Mesothelial cell of epicardium (in vitro differentiated cells): Measurements from ENCODE around the gene GSN. TPM values are rescaled to one million over a fixed set of nuclear protein-coding genes. Genes with fewer than 3 reads are reported as not detected.

Experiments
- DNase-seq, 2 experiments: peaks; one replicate each; pipeline ENCODE4 v3.0.0; 2021; ENCODE audit warnings: low spot score in 2 of 2; ENCODE audit not compliant: unreplicated experiment in 2 of 2
- H3K27ac Mint-ChIP-seq: 2 replicates; pipeline ENCODE4 v1.8.0; 2021; ENCODE audit warnings: mixed read lengths
- H3K27me3 Mint-ChIP-seq: 2 replicates; pipeline ENCODE4 v1.8.0; 2021; ENCODE audit warnings: low read depth, mixed read lengths
- H3K36me3 Mint-ChIP-seq: 2 replicates; pipeline ENCODE4 v1.8.0; 2021; ENCODE audit warnings: mixed read lengths
- H3K4me1 Mint-ChIP-seq: 2 replicates; pipeline ENCODE4 v1.8.0; 2021; ENCODE audit warnings: mixed read lengths
- H3K4me3 Mint-ChIP-seq: 2 replicates; pipeline ENCODE4 v1.8.0; 2021; ENCODE audit warnings: mild to moderate bottlenecking, moderate library complexity, mixed read lengths
- H3K9me3 Mint-ChIP-seq: 2 replicates; pipeline ENCODE4 v1.8.0; 2021; ENCODE audit warnings: mixed read lengths
- CTCF ChIP-seq: fragments of 200-600 bp; sonication (generic); IDR thresholded peaks from one replicate; pipeline ENCODE4 v1.5.0; 2021; ENCODE audit warnings: antibody characterized with exemption; ENCODE audit not compliant: unreplicated experiment
- total RNA-seq: library from RNA; stranded (reverse); gene quantifications from 3 replicates; pipeline ENCODE4 v1.2.1, GENCODE V29; 2021

The GSN gene
- total RNA-seq, 1 donor from 2014 or later, result 114 TPM

GRCh38 chr9:121319383-121319780 lies 51.4 kb downstream of the GSN start:
- Mint-ChIP-seq H3K27me3 (no peaks in the 10 kb centered on the region), H3K4me3 (no peak overlapping the region), H3K4me1 (no peaks in the 10 kb centered on the region), H3K27ac (no peak overlapping the region), H3K9me3 (peaks cover 4% of the 10 kb centered on the region), H3K36me3 (peaks cover 27% of the 10 kb centered on the region)
- DNase-seq, result no peak
- no peak for TF ChIP-seq CTCF

GRCh38 chr9:121321016-121321503 lies 53.1 kb downstream of the GSN start:
- no peak overlapping the region for H3K27ac Mint-ChIP-seq
- peaks cover 30% of the 10 kb centered on the region for H3K36me3 Mint-ChIP-seq
- peaks cover 4% of the 10 kb centered on the region for H3K9me3 Mint-ChIP-seq
- H3K4me3 Mint-ChIP-seq, result no peak overlapping the region
- no peak for DNase-seq
- H3K4me1 Mint-ChIP-seq, result no peaks in the 10 kb centered on the region
- H3K27me3 Mint-ChIP-seq, result no peaks in the 10 kb centered on the region
- no peak for TF ChIP-seq CTCF

GRCh38 chr9:121322037-121322736 lies 54.2 kb downstream of the GSN start:
- Mint-ChIP-seq H3K4me1 (no peaks in the 10 kb centered on the region), H3K9me3 (peaks cover 4% of the 10 kb centered on the region), H3K27me3 (no peaks in the 10 kb centered on the region), H3K27ac (no peak overlapping the region), H3K4me3 (no peak overlapping the region), H3K36me3 (peaks cover 29% of the 10 kb centered on the region)
- no peak for TF ChIP-seq CTCF
- no peak for DNase-seq

- Mint-ChIP-seq H3K4me3 (no peak overlapping the region), H3K27ac (no peak overlapping the region), H3K27me3 (no peaks in the 10 kb centered on the region), H3K9me3 (peaks cover 4% of the 10 kb centered on the region), H3K4me1 (no peaks in the 10 kb centered on the region), H3K36me3 (peaks cover 24% of the 10 kb centered on the region)
- DNase-seq, result no peak
- no peak for TF ChIP-seq CTCF
Measured at GRCh38 chr9:121322737-121323448, 54.9 kb downstream of the GSN start.

GRCh38 chr9:121323449-121324151 lies 55.6 kb downstream of the GSN start:
- DNase-seq, result no peak
- H3K4me1 Mint-ChIP-seq, result no peaks in the 10 kb centered on the region

More at GRCh38 chr9:121323449-121324151, 55.6 kb downstream of the GSN start:
- H3K27me3 Mint-ChIP-seq, result no peaks in the 10 kb centered on the region
- peaks cover 4% of the 10 kb centered on the region for H3K9me3 Mint-ChIP-seq
- no peak overlapping the region for H3K4me3 Mint-ChIP-seq
- peaks cover 24% of the 10 kb centered on the region for H3K36me3 Mint-ChIP-seq
- TF ChIP-seq CTCF, result no peak
- no peak overlapping the region for H3K27ac Mint-ChIP-seq
